ENCODE data around the gene WNK2.

WNK2 gene

GRCh38 chr9:93151097-93151784 lies 32.7 kb upstream of the WNK2 start:
- H3K18ac ChIP-seq (ENCODE audit: low read depth in 1 of 2, low read length in 2 of 2): no peak overlapping the region
- no peak for DNase-seq
- H3K4ac ChIP-seq (ENCODE audit: low read depth in 1 of 2, low read length in 2 of 2): no peak overlapping the region
- no peak overlapping the region for H3K27ac ChIP-seq (ENCODE audit: low read length, poor library complexity, severe bottlenecking)
- no peaks in the 10 kb centered on the region for H3K79me1 ChIP-seq (replicated peaks; ENCODE audit: low read length, poor library complexity, severe bottlenecking)
- H3K23ac ChIP-seq (ENCODE audit: low read length in 2 of 2): no peak overlapping the region
- peak overlapping the region in 1 of 2 experiments; percentile 38 for H3K14ac ChIP-seq (ENCODE audit: low read length in 2 of 2)
- H4K8ac ChIP-seq (ENCODE audit: low read length): no peak overlapping the region
- no peaks in the 10 kb centered on the region for H3K9me3 ChIP-seq (ENCODE audit: control insufficient read depth, low read length)
- no peak overlapping the region for H2AK5ac ChIP-seq (ENCODE audit: low read length, severe bottlenecking)
- no peaks in the 10 kb centered on the region for H3K27me3 ChIP-seq (ENCODE audit: control insufficient read depth in 1 of 2, insufficient read depth in 1 of 2, low read length in 2 of 2)
- no peak overlapping the region for H2BK15ac ChIP-seq (ENCODE audit: low read depth, poor library complexity, severe bottlenecking)
- H3K4me3 ChIP-seq (ENCODE audit: insufficient read depth in 1 of 2, low read depth in 1 of 2, low read length in 2 of 2): no peak overlapping the region
- H2BK120ac ChIP-seq (ENCODE audit: low read depth, low read length): no peak overlapping the region
- no peak overlapping the region for H3K4me2 ChIP-seq (ENCODE audit: low read length, poor library complexity, severe bottlenecking)
- no peak overlapping the region for H3K9ac ChIP-seq (ENCODE audit: low read length)
- no peaks in the 10 kb centered on the region for H3K4me1 ChIP-seq (ENCODE audit: control insufficient read depth, insufficient read depth, low read depth, low read length)
- no peak overlapping the region for H2AFZ ChIP-seq (ENCODE audit: low read depth, low read length)
- H4K91ac ChIP-seq (ENCODE audit: low read length): peak overlapping the region; percentile 24
- no peaks in the 10 kb centered on the region for H3K36me3 ChIP-seq (ENCODE audit: control insufficient read depth in 1 of 2, insufficient read depth in 2 of 2, low read depth in 1 of 2, low read length in 2 of 2)
- H2BK5ac ChIP-seq (ENCODE audit: low read depth, low read length, poor library complexity, severe bottlenecking): no peak overlapping the region
- H2BK12ac ChIP-seq (ENCODE audit: low read length in 2 of 2): no peak overlapping the region
- 78% methylated on average over 10 of the region's 10 CpGs for WGBS

GRCh38 chr9:93154293-93154903 lies 29.5 kb upstream of the WNK2 start:
- Histone ChIP-seq H3K23ac (ENCODE audit: low read length in 2 of 2) (no peak overlapping the region), H3K4me1 (ENCODE audit: control insufficient read depth, insufficient read depth, low read depth, low read length) (no peaks in the 10 kb centered on the region), H2BK12ac (ENCODE audit: low read length in 2 of 2) (no peak overlapping the region), H3K27ac (ENCODE audit: low read length, poor library complexity, severe bottlenecking) (no peak overlapping the region), H2BK5ac (ENCODE audit: low read depth, low read length, poor library complexity, severe bottlenecking) (no peak overlapping the region), H3K9me3 (ENCODE audit: control insufficient read depth, low read length) (no peaks in the 10 kb centered on the region), H4K8ac (ENCODE audit: low read length) (peak overlapping the region; percentile 30), H3K27me3 (ENCODE audit: control insufficient read depth in 1 of 2, insufficient read depth in 1 of 2, low read length in 2 of 2) (no peaks in the 10 kb centered on the region), H3K4me3 (ENCODE audit: insufficient read depth in 1 of 2, low read depth in 1 of 2, low read length in 2 of 2) (no peak overlapping the region), H3K4ac (ENCODE audit: low read depth in 1 of 2, low read length in 2 of 2) (no peak overlapping the region), H4K91ac (ENCODE audit: low read length) (no peak overlapping the region), H3K36me3 (ENCODE audit: control insufficient read depth in 1 of 2, insufficient read depth in 2 of 2, low read depth in 1 of 2, low read length in 2 of 2) (no peaks in the 10 kb centered on the region), H3K14ac (ENCODE audit: low read length in 2 of 2) (no peak overlapping the region), H3K9ac (ENCODE audit: low read length) (no peak overlapping the region), H3K18ac (ENCODE audit: low read depth in 1 of 2, low read length in 2 of 2) (no peak overlapping the region), H2BK120ac (ENCODE audit: low read depth, low read length) (no peak overlapping the region), H2AK5ac (ENCODE audit: low read length, severe bottlenecking) (no peak overlapping the region), H3K79me1 (replicated peaks; ENCODE audit: low read length, poor library complexity, severe bottlenecking) (no peaks in the 10 kb centered on the region), H2AFZ (ENCODE audit: low read depth, low read length) (no peak overlapping the region), H3K4me2 (ENCODE audit: low read length, poor library complexity, severe bottlenecking) (no peak overlapping the region), H2BK15ac (ENCODE audit: low read depth, poor library complexity, severe bottlenecking) (no peak overlapping the region)
- no peak for DNase-seq
- 83% methylated on average over 13 of the region's 14 CpGs for WGBS

GRCh38 chr9:93155716-93156474 lies 28.0 kb upstream of the WNK2 start:
- Histone ChIP-seq H2BK15ac (ENCODE audit: low read depth, poor library complexity, severe bottlenecking) (no peak overlapping the region), H3K9me3 (ENCODE audit: control insufficient read depth, low read length) (no peaks in the 10 kb centered on the region), H3K18ac (ENCODE audit: low read depth in 1 of 2, low read length in 2 of 2) (no peak overlapping the region), H3K4ac (ENCODE audit: low read depth in 1 of 2, low read length in 2 of 2) (no peak overlapping the region), H2AK5ac (ENCODE audit: low read length, severe bottlenecking) (no peak overlapping the region), H3K4me3 (ENCODE audit: insufficient read depth in 1 of 2, low read depth in 1 of 2, low read length in 2 of 2) (no peak overlapping the region), H3K36me3 (ENCODE audit: control insufficient read depth in 1 of 2, insufficient read depth in 2 of 2, low read depth in 1 of 2, low read length in 2 of 2) (no peaks in the 10 kb centered on the region), H2BK5ac (ENCODE audit: low read depth, low read length, poor library complexity, severe bottlenecking) (no peak overlapping the region), H3K27ac (ENCODE audit: low read length, poor library complexity, severe bottlenecking) (no peak overlapping the region), H2AFZ (ENCODE audit: low read depth, low read length) (no peak overlapping the region), H4K91ac (ENCODE audit: low read length) (no peak overlapping the region), H3K27me3 (ENCODE audit: control insufficient read depth in 1 of 2, insufficient read depth in 1 of 2, low read length in 2 of 2) (no peaks in the 10 kb centered on the region), H2BK120ac (ENCODE audit: low read depth, low read length) (no peak overlapping the region), H3K4me2 (ENCODE audit: low read length, poor library complexity, severe bottlenecking) (no peak overlapping the region), H3K23ac (ENCODE audit: low read length in 2 of 2) (no peak overlapping the region), H3K79me1 (replicated peaks; ENCODE audit: low read length, poor library complexity, severe bottlenecking) (no peaks in the 10 kb centered on the region), H3K9ac (ENCODE audit: low read length) (no peak overlapping the region), H4K8ac (ENCODE audit: low read length) (no peak overlapping the region), H3K4me1 (ENCODE audit: control insufficient read depth, insufficient read depth, low read depth, low read length) (peaks cover 4% of the 10 kb centered on the region), H3K14ac (ENCODE audit: low read length in 2 of 2) (no peak overlapping the region), H2BK12ac (ENCODE audit: low read length in 2 of 2) (no peak overlapping the region)
- 88% methylated on average over 16 of the region's 16 CpGs for WGBS
- DNase-seq: no peak

- Histone ChIP-seq H3K14ac (ENCODE audit: low read length in 2 of 2) (no peak overlapping the region), H3K4ac (ENCODE audit: low read depth in 1 of 2, low read length in 2 of 2) (no peak overlapping the region), H3K4me2 (ENCODE audit: low read length, poor library complexity, severe bottlenecking) (no peak overlapping the region), H2BK120ac (ENCODE audit: low read depth, low read length) (no peak overlapping the region), H3K9ac (ENCODE audit: low read length) (no peak overlapping the region), H2BK12ac (ENCODE audit: low read length in 2 of 2) (no peak overlapping the region), H2AK5ac (ENCODE audit: low read length, severe bottlenecking) (no peak overlapping the region), H2AFZ (ENCODE audit: low read depth, low read length) (no peak overlapping the region), H3K79me1 (replicated peaks; ENCODE audit: low read length, poor library complexity, severe bottlenecking) (no peaks in the 10 kb centered on the region), H3K9me3 (ENCODE audit: control insufficient read depth, low read length) (no peaks in the 10 kb centered on the region), H2BK5ac (ENCODE audit: low read depth, low read length, poor library complexity, severe bottlenecking) (no peak overlapping the region), H2BK15ac (ENCODE audit: low read depth, poor library complexity, severe bottlenecking) (no peak overlapping the region), H3K23ac (ENCODE audit: low read length in 2 of 2) (no peak overlapping the region), H3K36me3 (ENCODE audit: control insufficient read depth in 1 of 2, insufficient read depth in 2 of 2, low read depth in 1 of 2, low read length in 2 of 2) (no peaks in the 10 kb centered on the region), H3K4me3 (ENCODE audit: insufficient read depth in 1 of 2, low read depth in 1 of 2, low read length in 2 of 2) (no peak overlapping the region), H3K27ac (ENCODE audit: low read length, poor library complexity, severe bottlenecking) (no peak overlapping the region), H4K91ac (ENCODE audit: low read length) (no peak overlapping the region), H3K4me1 (ENCODE audit: control insufficient read depth, insufficient read depth, low read depth, low read length) (peaks cover 4% of the 10 kb centered on the region), H3K27me3 (ENCODE audit: control insufficient read depth in 1 of 2, insufficient read depth in 1 of 2, low read length in 2 of 2) (no peaks in the 10 kb centered on the region), H3K18ac (ENCODE audit: low read depth in 1 of 2, low read length in 2 of 2) (no peak overlapping the region), H4K8ac (ENCODE audit: low read length) (no peak overlapping the region)
- no peak for DNase-seq
- WGBS: 91% methylated on average over 10 of the region's 11 CpGs
Observed at GRCh38 chr9:93156475-93157008, 27.4 kb upstream of the WNK2 start.
